Keratinocyte (primary cell): ENCODE data around the gene COQ9.

Experiments used
- EZH2 ChIP-seq: IDR thresholded peaks from one replicate; pipeline ENCODE4 v1.6.1; 2012; ENCODE audit warnings: inconsistent platforms, mild to moderate bottlenecking, low read length, moderate library complexity
- TF ChIP-seq, protein P1 (sequence below), 3 experiments: IDR thresholded peaks in 1 of 3; conservative IDR thresholded peaks in 1 of 3; optimal IDR thresholded peaks in 1 of 3; 2 replicates in 2 of 3; 3 replicates in 1 of 3; pipeline versions ENCODE3 to v1.5.1; 2011; ENCODE audit warnings: low read length in 3 of 3, mild to moderate bottlenecking in 3 of 3, moderate library complexity in 2 of 3, control low read depth in 1 of 3, inconsistent platforms in 1 of 3; ENCODE audit not compliant: insufficient read depth in 2 of 3; ENCODE audit errors: extremely low read depth in 1 of 3

DNA sequence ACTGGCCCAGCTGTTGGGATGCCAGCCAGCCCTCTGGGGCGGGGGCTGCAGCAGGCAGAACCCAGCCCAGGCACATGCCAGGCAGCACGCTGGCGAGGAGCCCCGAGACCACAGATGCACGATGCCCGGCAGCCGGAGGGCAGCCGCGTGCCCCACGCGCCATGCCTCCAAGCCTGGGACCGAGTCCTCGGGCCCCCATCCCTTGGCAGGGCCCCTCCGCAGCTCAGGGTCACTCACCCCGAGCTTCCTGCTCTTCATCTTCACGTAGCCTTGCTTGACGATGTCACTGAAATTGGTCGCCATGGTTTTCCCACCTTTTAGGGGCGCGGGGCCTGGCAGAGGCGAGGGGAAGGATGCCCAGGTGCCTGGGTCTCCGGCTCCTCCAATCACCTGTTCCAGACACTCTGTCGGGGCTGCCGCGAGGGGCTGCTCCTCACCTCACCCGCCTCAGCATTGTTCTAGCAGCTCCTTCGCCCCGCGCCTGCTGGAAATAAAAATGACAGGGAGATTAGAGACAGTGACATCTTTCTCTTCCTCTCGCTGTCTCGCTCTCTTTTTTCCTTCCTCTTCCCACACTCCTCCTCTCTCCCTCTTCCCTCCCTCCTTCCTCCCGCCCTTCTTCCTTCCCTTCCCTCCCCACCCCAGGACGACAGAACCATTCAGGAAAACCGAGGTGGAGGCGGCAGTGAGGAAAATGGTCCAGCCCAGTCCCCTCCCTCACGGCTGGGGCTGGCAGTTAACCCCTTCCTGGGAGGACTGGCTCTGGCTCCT is 32.1 kb downstream of the COQ9 start:
- TF ChIP-seq, protein P1, sequence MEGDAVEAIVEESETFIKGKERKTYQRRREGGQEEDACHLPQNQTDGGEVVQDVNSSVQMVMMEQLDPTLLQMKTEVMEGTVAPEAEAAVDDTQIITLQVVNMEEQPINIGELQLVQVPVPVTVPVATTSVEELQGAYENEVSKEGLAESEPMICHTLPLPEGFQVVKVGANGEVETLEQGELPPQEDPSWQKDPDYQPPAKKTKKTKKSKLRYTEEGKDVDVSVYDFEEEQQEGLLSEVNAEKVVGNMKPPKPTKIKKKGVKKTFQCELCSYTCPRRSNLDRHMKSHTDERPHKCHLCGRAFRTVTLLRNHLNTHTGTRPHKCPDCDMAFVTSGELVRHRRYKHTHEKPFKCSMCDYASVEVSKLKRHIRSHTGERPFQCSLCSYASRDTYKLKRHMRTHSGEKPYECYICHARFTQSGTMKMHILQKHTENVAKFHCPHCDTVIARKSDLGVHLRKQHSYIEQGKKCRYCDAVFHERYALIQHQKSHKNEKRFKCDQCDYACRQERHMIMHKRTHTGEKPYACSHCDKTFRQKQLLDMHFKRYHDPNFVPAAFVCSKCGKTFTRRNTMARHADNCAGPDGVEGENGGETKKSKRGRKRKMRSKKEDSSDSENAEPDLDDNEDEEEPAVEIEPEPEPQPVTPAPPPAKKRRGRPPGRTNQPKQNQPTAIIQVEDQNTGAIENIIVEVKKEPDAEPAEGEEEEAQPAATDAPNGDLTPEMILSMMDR (optimal IDR thresholded peaks at IDR 0.05 in 1 of 3, IDR thresholded peaks at IDR 0.05 in 1 of 3, conservative IDR thresholded peaks at IDR 0.05 in 1 of 3; ENCODE audit: extremely low read depth in 1 of 3, insufficient read depth in 2 of 3, low read length in 3 of 3), result no peak
- no peak for TF ChIP-seq EZH2
